SJSA1 (cell line): Measurements from ENCODE around the gene ENDOV. TPM values are rescaled to one million over a fixed set of nuclear protein-coding genes. Genes with fewer than 3 reads are reported as not detected.

Source experiments
- DNase-seq, 2 experiments: peaks; one replicate each; pipeline ENCODE4 v3.0.0-alpha.2; 2015 to 2020; ENCODE audit warnings: low spot score in 2 of 2, low read depth in 1 of 2
- H3K27ac ChIP-seq: fragments of 250-450 bp; sonication (Bioruptor Pico); 2 replicates; pipeline ENCODE4 v1.5.1; 2020; ENCODE audit warnings: mild to moderate bottlenecking, moderate library complexity
- H3K27me3 ChIP-seq: fragments of 250-450 bp; sonication (Bioruptor Pico); replicated peaks from 2 replicates; pipeline ENCODE4 v1.5.1; 2020; ENCODE audit warnings: mild to moderate bottlenecking, moderate library complexity
- H3K36me3 ChIP-seq: fragments of 250-450 bp; sonication (Bioruptor Pico); 2 replicates; pipeline ENCODE4 v1.5.1; 2020; ENCODE audit warnings: mild to moderate bottlenecking
- H3K4me1 ChIP-seq: fragments of 250-450 bp; sonication (Bioruptor Pico); replicated peaks from 2 replicates; pipeline ENCODE4 v1.6.1; 2021; ENCODE audit warnings: mild to moderate bottlenecking
- H3K4me3 ChIP-seq: fragments of 250-450 bp; sonication (Bioruptor Pico); 2 replicates; pipeline ENCODE4 v1.5.1; 2020; ENCODE audit warnings: mild to moderate bottlenecking
- H3K9me3 ChIP-seq: fragments of 250-450 bp; sonication (Bioruptor Pico); replicated peaks from 2 replicates; pipeline ENCODE4 v1.5.1; 2020; ENCODE audit warnings: mild to moderate bottlenecking
- total RNA-seq: library from RNA; depleted of rRNA; stranded (reverse); fragments of >200 nt; shearing (Covaris generic); gene quantifications from 2 replicates; pipeline ENCODE4 v1.2.3, GENCODE V29; 2014

The ENDOV gene
- total RNA-seq, 1 experiment from 2014 or later = 25.6 TPM

GRCh38 chr17:80437532-80437931, 22.6 kb downstream of the ENDOV start:
- no peaks in the 10 kb centered on the region for H3K27me3 ChIP-seq
- no peak for DNase-seq
- H3K36me3 ChIP-seq = no peaks in the 10 kb centered on the region
- H3K9me3 ChIP-seq = no peaks in the 10 kb centered on the region
- H3K4me1 ChIP-seq = no peaks in the 10 kb centered on the region
- no peak overlapping the region for H3K4me3 ChIP-seq
- no peak overlapping the region for H3K27ac ChIP-seq

DNA sequence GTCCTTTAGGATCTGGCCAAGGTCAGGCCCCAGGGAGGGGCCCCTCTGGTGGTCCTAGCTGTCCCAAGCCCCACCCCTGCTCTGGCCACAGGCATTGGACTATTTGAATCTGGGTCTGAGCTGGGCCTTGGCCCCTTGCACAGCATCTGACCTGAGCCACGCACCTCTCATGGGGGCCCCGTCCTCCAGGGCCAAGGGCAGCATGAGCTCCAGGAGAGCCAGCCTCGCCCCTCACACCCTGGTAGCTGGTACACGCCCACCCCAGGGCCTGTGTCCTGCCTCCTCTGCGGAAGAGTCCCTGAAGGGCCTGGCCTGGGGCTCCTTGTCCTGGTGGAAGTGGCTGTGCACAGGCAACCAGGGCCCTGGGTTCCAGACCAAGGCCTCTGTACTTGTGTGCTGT, 23.8 kb downstream of the ENDOV start:
- Histone ChIP-seq H3K27me3 (no peaks in the 10 kb centered on the region; the same call in 1 of the 2 replicates), H3K4me1 (no peaks in the 10 kb centered on the region), H3K4me3 (no peak overlapping the region), H3K9me3 (no peaks in the 10 kb centered on the region), H3K27ac (no peak overlapping the region), H3K36me3 (no peaks in the 10 kb centered on the region)
- no peak for DNase-seq

DNA sequence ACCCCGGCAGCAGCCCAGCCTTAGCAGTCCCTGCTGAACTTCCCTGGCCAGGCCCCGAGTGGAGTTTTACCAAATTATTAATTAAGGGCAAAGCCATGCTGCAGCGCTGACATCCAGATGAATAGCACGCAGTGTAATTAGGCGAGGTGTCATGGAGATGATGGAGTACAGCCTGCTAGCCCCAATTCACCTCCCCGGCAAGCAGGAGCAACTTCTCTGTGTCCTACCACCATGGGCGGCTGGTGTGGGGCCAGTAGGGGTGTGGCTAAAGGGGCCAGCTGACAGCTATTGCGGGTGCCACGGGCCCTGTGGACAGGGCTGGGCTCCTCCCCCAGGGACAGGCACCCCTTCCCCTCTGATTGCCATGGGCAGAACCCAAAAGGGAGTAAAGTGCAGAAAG, 24.5 kb downstream of the ENDOV start:
- H3K27me3 ChIP-seq = no peaks in the 10 kb centered on the region; the same call in 1 of the 2 replicates
- no peaks in the 10 kb centered on the region for H3K9me3 ChIP-seq
- no peaks in the 10 kb centered on the region for H3K36me3 ChIP-seq
- no peaks in the 10 kb centered on the region for H3K4me1 ChIP-seq
- H3K4me3 ChIP-seq = no peak overlapping the region
- no peak overlapping the region for H3K27ac ChIP-seq
- DNase-seq = no peak

DNA sequence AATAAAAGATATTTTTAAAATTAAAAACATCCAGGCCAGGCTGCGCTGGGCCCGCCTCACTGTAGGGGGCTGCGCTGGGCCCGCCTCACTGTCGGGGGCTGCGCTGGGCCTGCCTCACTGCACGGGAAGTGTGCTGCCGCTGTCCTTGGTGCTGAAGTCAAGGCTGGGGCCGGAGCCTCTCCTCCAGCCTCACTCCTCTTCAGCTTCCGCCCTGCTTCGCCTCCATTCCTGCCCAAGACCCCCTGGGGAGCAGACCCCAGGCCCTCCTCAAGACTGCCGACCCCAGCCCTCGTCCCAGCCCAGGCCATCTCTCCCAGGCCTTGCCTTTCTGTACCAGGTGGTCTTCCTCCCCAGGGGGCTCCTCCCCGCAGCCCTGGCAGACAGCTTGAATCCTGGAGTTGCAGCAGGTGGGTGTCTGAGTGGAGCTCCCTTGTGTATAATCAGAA, 26.2 kb downstream of the ENDOV start:
- Histone ChIP-seq H3K4me1 (peaks cover under 1% of the 10 kb centered on the region), H3K27ac (no peak overlapping the region), H3K4me3 (no peak overlapping the region), H3K27me3 (no peaks in the 10 kb centered on the region; the same call in 1 of the 2 replicates), H3K9me3 (no peaks in the 10 kb centered on the region), H3K36me3 (no peaks in the 10 kb centered on the region)
- peak; percentile 38 to 73 for DNase-seq

DNA sequence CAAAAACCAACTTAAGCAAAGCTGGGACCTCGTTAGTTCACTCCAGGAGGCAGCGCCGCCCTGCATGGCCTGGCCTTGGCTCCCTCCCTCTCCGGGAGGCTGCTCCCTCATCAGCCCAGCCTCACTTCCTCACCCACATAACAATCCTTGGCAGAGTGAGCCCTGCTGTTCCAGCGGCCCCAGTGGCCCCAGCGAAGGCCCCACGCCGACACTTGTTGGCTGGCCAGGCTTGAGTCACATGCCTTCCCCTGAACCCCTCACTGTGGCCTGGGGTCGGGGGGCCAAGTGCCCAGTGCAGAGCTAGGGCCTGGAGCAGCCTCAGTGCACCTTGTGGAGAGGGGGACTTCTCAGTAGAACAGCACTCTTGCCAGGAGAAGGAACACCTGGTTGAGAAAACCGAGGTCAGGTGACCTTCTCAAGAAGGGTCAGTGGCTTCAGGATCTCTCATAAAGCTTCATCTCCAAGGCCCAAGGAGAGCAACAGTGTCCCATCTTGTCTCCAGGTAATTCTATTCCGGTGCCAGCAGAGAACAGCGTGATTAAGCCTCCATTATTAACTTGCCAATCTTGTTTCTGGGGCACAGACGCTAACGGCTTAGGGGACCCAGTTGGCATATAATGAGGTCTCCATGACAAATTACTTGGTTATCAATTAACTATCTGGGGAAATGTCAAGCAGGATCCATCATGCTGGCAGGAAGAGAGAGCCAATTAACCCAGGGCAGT, 26.8 kb downstream of the ENDOV start:
- Histone ChIP-seq H3K4me1 (peaks cover 7% of the 10 kb centered on the region), H3K36me3 (no peaks in the 10 kb centered on the region), H3K27me3 (no peaks in the 10 kb centered on the region; the same call in 1 of the 2 replicates), H3K27ac (no peak overlapping the region), H3K9me3 (no peaks in the 10 kb centered on the region), H3K4me3 (no peak overlapping the region)
- DNase-seq = no peak

DNA sequence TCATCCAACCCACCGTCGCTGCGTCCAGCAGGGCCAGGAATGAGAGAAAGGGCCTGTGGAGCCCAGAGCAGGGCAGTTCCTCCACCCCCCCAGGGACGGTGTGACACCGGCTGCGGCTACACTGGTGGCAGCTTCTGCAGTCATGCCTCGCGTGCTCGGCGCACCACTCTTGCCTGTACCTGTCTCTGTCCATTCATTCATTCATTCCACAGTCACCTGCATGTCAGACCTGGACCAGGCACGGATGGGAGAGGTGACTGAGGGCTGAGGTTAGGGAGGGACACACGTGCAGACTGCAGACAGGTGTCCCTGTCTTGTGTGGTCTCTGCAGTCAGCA, 27.3 kb downstream of the ENDOV start:
- no peaks in the 10 kb centered on the region for H3K36me3 ChIP-seq

DNA sequence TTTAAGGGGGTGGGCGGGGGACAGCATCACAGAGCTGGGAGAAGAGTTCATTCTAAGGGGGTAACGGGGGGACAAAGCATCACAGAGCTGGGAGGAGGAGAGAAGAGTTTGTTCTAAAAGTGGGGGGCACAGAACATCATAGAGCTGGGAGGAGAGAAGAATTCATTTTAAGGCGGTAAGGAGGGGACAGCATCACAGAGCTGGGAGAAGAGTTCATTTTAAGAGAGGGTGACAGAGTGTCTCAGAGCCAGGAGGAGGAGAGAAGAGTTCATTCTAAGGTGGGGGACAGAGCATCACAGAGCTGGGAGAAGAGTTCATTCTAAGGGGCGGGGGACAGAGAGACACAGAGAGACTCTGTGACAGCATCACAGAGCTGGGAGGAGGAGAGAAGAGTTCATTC, 27.8 kb downstream of the ENDOV start:
- H3K36me3 ChIP-seq = no peaks in the 10 kb centered on the region
- no peak overlapping the region for H3K4me3 ChIP-seq
- H3K27me3 ChIP-seq = no peaks in the 10 kb centered on the region; the same call in 1 of the 2 replicates
- peaks cover 10% of the 10 kb centered on the region for H3K4me1 ChIP-seq
- no peak overlapping the region for H3K27ac ChIP-seq
- no peaks in the 10 kb centered on the region for H3K9me3 ChIP-seq
- no peak for DNase-seq

More for the DNA sequence above, 27.3 kb downstream of the ENDOV start:
- Histone ChIP-seq H3K27me3 (no peaks in the 10 kb centered on the region; the same call in 1 of the 2 replicates), H3K27ac (no peak overlapping the region), H3K4me3 (no peak overlapping the region), H3K9me3 (no peaks in the 10 kb centered on the region), H3K4me1 (peaks cover 10% of the 10 kb centered on the region)
- DNase-seq = no peak

DNA sequence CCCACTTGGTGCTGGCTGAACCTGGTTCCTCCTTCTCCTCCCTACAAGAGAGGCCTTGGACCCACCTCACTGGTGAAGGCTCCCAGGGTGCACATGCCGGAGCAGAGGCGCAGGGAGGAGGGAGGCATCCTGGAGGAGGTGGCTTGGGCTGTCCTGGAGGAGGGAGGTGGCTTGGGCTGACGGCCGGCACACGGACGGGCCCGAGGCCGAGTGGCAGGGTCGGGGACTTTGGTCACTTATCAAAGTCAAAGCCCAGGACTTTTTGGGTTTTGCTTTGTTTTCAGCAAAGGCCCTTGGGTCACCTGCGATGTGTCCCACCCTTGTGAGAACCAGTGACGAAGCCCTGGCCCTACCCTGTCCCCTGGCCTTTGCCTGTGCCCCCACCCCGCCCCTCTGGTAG, 28.5 kb downstream of the ENDOV start:
- no peak overlapping the region for H3K4me3 ChIP-seq

DNA sequence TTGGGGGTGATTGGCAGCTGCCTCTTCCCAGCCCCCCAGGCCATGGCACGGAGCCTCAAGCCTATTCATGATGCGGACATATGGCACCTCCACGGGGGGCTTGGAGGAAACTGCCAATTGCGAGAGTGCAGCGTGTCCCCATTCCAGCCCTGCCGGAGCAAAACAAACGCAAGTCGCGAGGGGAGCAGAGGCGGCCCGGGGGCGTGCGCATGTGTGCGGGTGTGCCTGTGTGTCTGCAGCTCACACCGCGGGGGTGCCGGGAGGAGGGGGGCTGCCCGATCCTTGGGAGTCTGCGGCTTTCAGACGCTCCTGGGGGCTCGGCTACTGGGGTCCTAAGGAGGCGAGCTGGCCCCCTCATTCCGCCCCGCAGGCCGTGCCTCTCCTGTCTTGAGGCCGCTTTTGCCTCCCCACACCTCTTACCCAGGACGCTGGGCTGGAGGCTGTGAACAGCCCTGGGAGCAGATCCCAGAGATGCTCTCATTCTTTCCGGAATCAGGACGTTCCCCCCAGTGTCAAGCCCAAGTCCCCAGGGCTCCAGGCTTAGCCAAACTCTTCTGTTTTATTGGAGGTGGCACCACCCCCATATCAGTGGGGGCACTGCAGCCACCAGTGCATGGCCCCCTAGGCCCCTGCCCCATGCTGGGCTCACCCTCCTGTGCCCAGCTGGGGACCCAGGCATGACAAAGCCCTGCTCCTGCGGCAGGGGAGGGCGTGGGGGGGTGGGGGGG, 29.1 kb downstream of the ENDOV start:
- peaks cover 10% of the 10 kb centered on the region for H3K4me1 ChIP-seq
- no peak overlapping the region for H3K27ac ChIP-seq
- no peaks in the 10 kb centered on the region for H3K36me3 ChIP-seq
- DNase-seq = no peak
- H3K9me3 ChIP-seq = no peaks in the 10 kb centered on the region
- no peak overlapping the region for H3K4me3 ChIP-seq
- H3K27me3 ChIP-seq = no peaks in the 10 kb centered on the region; the same call in 1 of the 2 replicates

More for the DNA sequence above, 28.5 kb downstream of the ENDOV start:
- H3K36me3 ChIP-seq = no peaks in the 10 kb centered on the region
- no peaks in the 10 kb centered on the region; the same call in 1 of the 2 replicates for H3K27me3 ChIP-seq
- H3K9me3 ChIP-seq = no peaks in the 10 kb centered on the region
- DNase-seq = no peak
- H3K4me1 ChIP-seq = peaks cover 10% of the 10 kb centered on the region
- no peak overlapping the region for H3K27ac ChIP-seq

DNA sequence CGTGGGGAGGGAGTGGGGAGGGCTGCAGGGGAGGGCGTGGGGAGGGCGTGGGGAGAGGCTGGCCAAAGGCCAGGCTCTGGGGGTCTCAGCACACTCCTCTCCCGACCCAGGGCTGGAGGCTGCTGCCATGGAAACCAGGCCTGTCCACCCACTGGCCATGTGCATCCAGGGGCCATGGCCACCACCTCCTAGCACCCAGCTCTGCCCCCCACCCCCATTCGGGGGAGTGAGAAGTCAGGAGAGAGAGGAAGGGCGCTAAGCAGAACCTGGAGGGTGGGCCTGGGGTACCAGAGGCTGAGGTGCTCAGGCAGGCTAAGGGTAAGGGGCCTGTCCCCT, 29.6 kb downstream of the ENDOV start:
- peaks cover 13% of the 10 kb centered on the region for H3K4me1 ChIP-seq
- DNase-seq = no peak
- no peak overlapping the region for H3K27ac ChIP-seq
- H3K4me3 ChIP-seq = no peak overlapping the region
- H3K9me3 ChIP-seq = no peaks in the 10 kb centered on the region
- no peaks in the 10 kb centered on the region for H3K36me3 ChIP-seq
- H3K27me3 ChIP-seq = no peaks in the 10 kb centered on the region; the same call in 1 of the 2 replicates

DNA sequence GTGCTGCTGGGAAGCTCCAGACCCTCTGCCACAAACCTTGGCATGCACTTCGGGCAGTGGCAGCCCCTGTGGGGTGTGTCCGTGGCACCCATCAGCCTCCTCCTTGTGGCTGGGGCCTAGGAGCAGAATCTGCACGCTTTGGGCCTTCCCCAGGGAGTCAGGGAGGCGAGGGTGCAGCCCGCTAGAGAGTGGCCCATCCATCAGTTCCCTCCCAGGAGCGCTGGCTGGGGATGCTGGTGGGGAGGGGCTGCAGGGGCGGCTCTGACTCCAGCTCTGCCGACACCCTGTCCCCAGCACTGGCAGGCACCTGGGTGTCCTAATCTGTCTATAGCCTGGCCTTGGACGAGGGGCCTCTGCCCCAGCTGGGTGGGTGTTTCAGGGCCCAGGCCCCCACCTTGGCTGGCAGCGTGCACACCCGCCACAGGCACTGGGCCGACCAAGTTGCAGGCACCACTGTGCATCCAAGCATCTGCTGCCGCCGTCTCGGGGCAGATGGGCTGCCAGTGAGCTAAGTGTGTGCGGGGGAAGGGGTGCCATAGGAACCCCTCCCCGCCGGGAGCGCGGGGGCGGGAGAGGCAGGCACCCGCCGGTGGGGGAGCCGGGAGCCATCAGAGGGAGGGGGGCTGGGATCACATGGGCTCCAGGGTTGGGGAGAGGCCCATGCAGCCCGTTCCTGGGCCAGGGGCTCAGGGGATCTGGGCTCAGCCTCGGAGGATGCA, 30.2 kb downstream of the ENDOV start:
- Histone ChIP-seq H3K27ac (no peak overlapping the region), H3K9me3 (no peaks in the 10 kb centered on the region), H3K27me3 (no peaks in the 10 kb centered on the region; the same call in 1 of the 2 replicates), H3K4me3 (no peak overlapping the region), H3K4me1 (peaks cover 18% of the 10 kb centered on the region), H3K36me3 (no peaks in the 10 kb centered on the region)
- no peak for DNase-seq

- DNase-seq = no peak
- Histone ChIP-seq H3K4me3 (no peak overlapping the region), H3K9me3 (no peaks in the 10 kb centered on the region), H3K27me3 (no peaks in the 10 kb centered on the region; the same call in 1 of the 2 replicates), H3K36me3 (no peaks in the 10 kb centered on the region), H3K27ac (no peak overlapping the region), H3K4me1 (peaks cover 24% of the 10 kb centered on the region)
Observed at GRCh38 chr17:80445726-80446110, 30.8 kb downstream of the ENDOV start.

DNA sequence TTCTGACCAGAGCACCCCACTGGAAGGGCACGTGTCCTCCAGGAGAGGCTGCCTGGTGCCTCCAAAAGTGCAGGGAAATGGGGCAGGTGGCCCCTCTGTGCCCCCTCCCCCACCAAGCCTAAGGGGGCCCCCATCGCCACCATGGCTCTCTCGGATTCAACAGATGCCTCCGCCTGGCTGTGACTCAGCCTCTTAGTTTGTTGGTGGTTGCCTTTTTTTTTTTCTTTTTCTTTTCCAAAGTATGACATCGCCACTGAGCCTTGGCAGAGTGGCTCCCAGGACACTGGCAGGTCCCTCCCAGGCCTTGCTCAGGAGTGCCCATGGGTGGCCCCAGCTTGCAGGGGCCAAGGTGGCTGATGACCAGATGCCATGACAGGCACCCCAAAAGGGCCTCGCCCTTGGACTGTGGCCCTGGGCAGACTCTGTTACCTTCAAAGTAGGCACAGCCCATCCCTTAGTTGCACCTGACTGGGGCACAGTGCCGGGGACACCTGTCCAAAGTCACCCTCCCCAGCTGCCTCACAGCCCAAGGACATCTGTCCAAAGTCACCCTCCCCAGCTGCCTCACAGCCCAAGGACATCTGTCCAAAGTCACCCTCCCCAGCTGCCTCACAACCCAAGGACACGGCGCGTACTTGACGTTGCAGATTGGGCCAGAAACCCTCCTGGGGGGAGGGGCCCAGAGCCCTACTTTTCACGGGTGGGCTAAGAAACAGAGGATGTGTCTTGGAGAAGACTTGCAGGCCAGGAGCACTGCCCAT, 31.9 kb downstream of the ENDOV start:
- no peaks in the 10 kb centered on the region; the same call in 1 of the 2 replicates for H3K27me3 ChIP-seq
- H3K4me3 ChIP-seq = no peak overlapping the region
- no peak for DNase-seq
- H3K9me3 ChIP-seq = no peaks in the 10 kb centered on the region
- peaks cover 29% of the 10 kb centered on the region for H3K4me1 ChIP-seq
- H3K27ac ChIP-seq = no peak overlapping the region
- H3K36me3 ChIP-seq = no peaks in the 10 kb centered on the region
